Sigmoid colon (tissue), 7 donors: ENCODE measurements around the gene SMIM35. TPM values are rescaled to one million over a fixed set of nuclear protein-coding genes. Genes with fewer than 3 reads are reported as not detected.

Source experiments
- DNase-seq: peaks from one replicate; pipeline ENCODE4 v3.0.0-alpha.2; 2019
- H3K27ac ChIP-seq, 4 donors: fragments of 200-600 bp; sonication (generic); one replicate each; pipeline ENCODE4 v1.5.1; 2016 to 2019; ENCODE audit warnings: mild to moderate bottlenecking in 1 of 4
- H3K27me3 ChIP-seq, 3 donors: fragments of 200-600 bp; sonication (generic); one replicate each; pipeline ENCODE4 v1.5.1; 2019; ENCODE audit warnings: mild to moderate bottlenecking in 1 of 3
- H3K36me3 ChIP-seq, 4 donors: fragments of 200-600 bp; sonication (generic); one replicate each; pipeline ENCODE4 v1.5.1; 2016 to 2019
- H3K4me1 ChIP-seq, 4 donors: fragments of 200-600 bp; sonication (generic); one replicate each; pipeline ENCODE4 v1.5.1; 2017 to 2019
- H3K4me3 ChIP-seq, 4 donors: fragments of 200-600 bp; sonication (generic); one replicate each; pipeline ENCODE4 v1.5.1; 2017 to 2019; ENCODE audit warnings: mild to moderate bottlenecking in 2 of 4, moderate library complexity in 1 of 4
- H3K9me3 ChIP-seq, 4 donors: fragments of 200-600 bp in 3 of 4; sonication (generic) in 3 of 4; one replicate each; pipeline versions ENCODE4 v1.5.1 to v1.6.1; 2013 to 2019
- EP300 ChIP-seq, 4 donors: sonication (generic); formaldehyde crosslinking; IDR thresholded peaks; one replicate each; pipeline ENCODE4 v1.6.1; 2017; ENCODE audit warnings: antibody characterized with exemption in 4 of 4
- POLR2A ChIP-seq, 2 donors: fragments of 450-650 bp; IDR thresholded peaks; one replicate each; pipeline ENCODE4 v1.6.1; 2016; ENCODE audit warnings: antibody characterized with exemption in 2 of 2, mild to moderate bottlenecking in 2 of 2, moderate library complexity in 2 of 2
- POLR2AphosphoS5 ChIP-seq, 4 donors: sonication (generic); formaldehyde crosslinking; IDR thresholded peaks; one replicate each; pipeline ENCODE4 v1.6.1; 2017; ENCODE audit warnings: antibody characterized with exemption in 4 of 4
- WGBS, 2 donors: extraction: QIAGEN DNeasy Blood & Tissue Kit; methylation state at CpG; one replicate each; pipeline ENCODE4 v1.1.7; 2013; 5-methylcytosine and 5-hydroxymethylcytosine counted together
- intact Hi-C: fragments of 100-400 bp; cut with DNase I; formaldehyde crosslinking; loops from one replicate; pipeline ENCODE4 v1.15.1; 2023
- polyA plus RNA-seq, 3 donors: library from polyadenylated mRNA; stranded (reverse); fragments of 200-250 nt; gene quantifications; one replicate each; pipeline ENCODE4 v1.2.3, GENCODE V29; 2013
- total RNA-seq, 4 donors: library from RNA; depleted of rRNA; stranded (reverse); fragments of >200 nt; gene quantifications; one replicate each; pipeline ENCODE4 v1.1.0, GENCODE V29; 2016
- TF ChIP-seq, protein P1 (sequence below), 4 experiments: fragments of 450-650 bp in 3 of 4; fragments of 200-600 bp in 1 of 4; IDR thresholded peaks; one replicate each; pipeline ENCODE4 v1.5.1; 2016 to 2019; ENCODE audit warnings: antibody characterized with exemption in 4 of 4, mild to moderate bottlenecking in 3 of 4, moderate library complexity in 2 of 4
- donor health status: healthy with polysubstance abuse.
- donor health status: Bipolar disorder and iron deficiency.
- donor health status: healthy.

Gene SMIM35
- total and polyA plus RNA-seq, 7 donors, result 0.28 TPM; not detected in 6

- Histone ChIP-seq H3K36me3 (no peaks in the 10 kb centered on the region), H3K9me3 (no peaks in the 10 kb centered on the region), H3K4me1 (no peaks in the 10 kb centered on the region), H3K27me3 (no peaks in the 10 kb centered on the region), H3K27ac (no peak overlapping the region), H3K4me3 (no peak overlapping the region)
- no peak for DNase-seq
- TF ChIP-seq, protein P1, sequence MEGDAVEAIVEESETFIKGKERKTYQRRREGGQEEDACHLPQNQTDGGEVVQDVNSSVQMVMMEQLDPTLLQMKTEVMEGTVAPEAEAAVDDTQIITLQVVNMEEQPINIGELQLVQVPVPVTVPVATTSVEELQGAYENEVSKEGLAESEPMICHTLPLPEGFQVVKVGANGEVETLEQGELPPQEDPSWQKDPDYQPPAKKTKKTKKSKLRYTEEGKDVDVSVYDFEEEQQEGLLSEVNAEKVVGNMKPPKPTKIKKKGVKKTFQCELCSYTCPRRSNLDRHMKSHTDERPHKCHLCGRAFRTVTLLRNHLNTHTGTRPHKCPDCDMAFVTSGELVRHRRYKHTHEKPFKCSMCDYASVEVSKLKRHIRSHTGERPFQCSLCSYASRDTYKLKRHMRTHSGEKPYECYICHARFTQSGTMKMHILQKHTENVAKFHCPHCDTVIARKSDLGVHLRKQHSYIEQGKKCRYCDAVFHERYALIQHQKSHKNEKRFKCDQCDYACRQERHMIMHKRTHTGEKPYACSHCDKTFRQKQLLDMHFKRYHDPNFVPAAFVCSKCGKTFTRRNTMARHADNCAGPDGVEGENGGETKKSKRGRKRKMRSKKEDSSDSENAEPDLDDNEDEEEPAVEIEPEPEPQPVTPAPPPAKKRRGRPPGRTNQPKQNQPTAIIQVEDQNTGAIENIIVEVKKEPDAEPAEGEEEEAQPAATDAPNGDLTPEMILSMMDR (IDR thresholded peaks at IDR 0.05), result no peak
- TF ChIP-seq POLR2A (IDR thresholded peaks at IDR 0.05), result no peak
- no peak for TF ChIP-seq EP300 (IDR thresholded peaks at IDR 0.05)
- no peak for TF ChIP-seq POLR2AphosphoS5 (IDR thresholded peaks at IDR 0.05)
- intact Hi-C loops, result no loop called here
- 88 to 92% methylated on average over 3 of the region's 3 CpGs for WGBS, 2 donors
These were observed 123.9 kb downstream of the SMIM35 start for GRCh38 chr11:117962826-117963225.

GRCh38 chr11:117961896-117962295 is 124.9 kb downstream of the SMIM35 start:
- Histone ChIP-seq H3K27ac (no peak overlapping the region), H3K36me3 (no peaks in the 10 kb centered on the region), H3K27me3 (no peaks in the 10 kb centered on the region), H3K4me3 (no peak overlapping the region), H3K4me1 (no peaks in the 10 kb centered on the region), H3K9me3 (peaks cover 0 to 5% (median 0%) of the 10 kb centered on the region in 4 donors)
- intact Hi-C loops, result no loop called here
- TF ChIP-seq POLR2AphosphoS5 (IDR thresholded peaks at IDR 0.05), result no peak
- TF ChIP-seq, protein P1 (IDR thresholded peaks at IDR 0.05), result no peak
- TF ChIP-seq POLR2A (IDR thresholded peaks at IDR 0.05), result no peak
- WGBS, 2 donors, result 91 to 94% methylated on average over 10 of the region's 10 CpGs
- DNase-seq, result no peak

DNA sequence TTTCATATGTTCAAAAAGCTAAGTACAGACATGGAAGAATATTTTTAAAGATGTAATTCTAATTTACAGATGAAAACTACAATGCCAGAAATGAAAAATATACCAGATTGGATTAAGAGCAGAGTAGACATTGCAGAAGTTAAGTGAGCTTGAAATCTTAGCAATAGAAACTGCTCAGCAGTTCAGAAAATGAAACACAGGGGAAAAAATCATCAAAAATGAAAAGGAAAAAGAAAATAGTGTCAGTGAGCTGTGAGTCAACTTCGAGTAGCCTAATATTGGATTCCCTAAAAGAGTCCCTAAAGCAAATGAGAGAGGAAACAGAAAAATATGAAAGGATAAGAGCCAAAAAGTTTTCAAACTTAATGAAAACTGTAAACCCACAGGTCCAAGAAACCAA is 126.4 kb downstream of the SMIM35 start:
- peaks cover 0 to 5% (median 0%) of the 10 kb centered on the region in 4 donors for H3K9me3 ChIP-seq
- intact Hi-C loops, result no loop called here
- no peaks in the 10 kb centered on the region for H3K27me3 ChIP-seq
- H3K36me3 ChIP-seq, result no peaks in the 10 kb centered on the region
- TF ChIP-seq EP300 (IDR thresholded peaks at IDR 0.05) (no peak), POLR2AphosphoS5 (IDR thresholded peaks at IDR 0.05) (no peak), POLR2A (IDR thresholded peaks at IDR 0.05) (no peak)
- TF ChIP-seq, protein P1 (IDR thresholded peaks at IDR 0.05), result no peak
- no peak overlapping the region for H3K4me3 ChIP-seq
- H3K27ac ChIP-seq, result peak overlapping the region in 1 of 4 donors; percentile 29
- WGBS, 2 donors, result 87 to 89% methylated on average over 1 of the region's 1 CpG
- DNase-seq, result no peak
- no peaks in the 10 kb centered on the region for H3K4me1 ChIP-seq

DNA sequence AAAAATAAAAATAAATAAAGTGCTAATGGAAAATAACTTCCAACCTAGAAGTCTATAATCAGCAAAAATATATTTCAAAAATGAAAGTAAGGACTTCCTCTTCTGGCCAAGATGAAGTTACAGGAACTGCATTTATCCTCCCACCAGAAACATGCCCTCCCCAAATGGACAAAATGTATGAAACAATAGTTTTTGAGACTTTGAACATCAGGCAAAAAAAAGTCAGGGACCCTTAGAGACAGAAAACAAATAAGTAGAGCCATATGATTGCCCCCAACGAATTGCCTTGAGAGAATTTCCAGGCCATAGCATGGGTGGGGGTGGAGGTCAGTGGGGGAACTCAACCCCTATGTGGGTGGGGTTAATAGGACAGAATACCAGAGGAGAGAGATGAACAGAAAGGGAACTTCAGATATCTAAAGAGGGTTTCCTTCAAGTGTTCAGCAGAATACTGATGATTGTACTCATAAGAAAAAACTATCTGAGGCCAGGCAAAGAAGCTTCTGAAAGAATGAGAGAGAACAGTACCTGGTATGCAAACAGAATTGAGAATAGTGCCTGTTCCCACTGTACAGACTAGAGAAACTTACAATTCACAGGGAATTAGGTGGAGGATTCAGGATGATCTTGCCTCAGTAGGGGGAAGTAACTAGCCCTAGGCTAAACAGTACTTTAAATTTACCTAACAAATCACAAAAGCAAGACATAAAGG is 127.2 kb downstream of the SMIM35 start:
- Histone ChIP-seq H3K9me3 (peaks cover 0 to 5% (median 0%) of the 10 kb centered on the region in 4 donors), H3K4me1 (no peaks in the 10 kb centered on the region), H3K27me3 (no peaks in the 10 kb centered on the region), H3K36me3 (no peaks in the 10 kb centered on the region), H3K27ac (peak overlapping the region in 2 of 4 donors; percentile 2 to 29), H3K4me3 (no peak overlapping the region)
- intact Hi-C loops, result no loop called here
- DNase-seq, result no peak
- WGBS, 2 donors, result 71 to 84% methylated on average over 1 of the region's 1 CpG
- TF ChIP-seq, protein P1 (IDR thresholded peaks at IDR 0.05), result no peak
- TF ChIP-seq POLR2AphosphoS5 (IDR thresholded peaks at IDR 0.05) (no peak), POLR2A (IDR thresholded peaks at IDR 0.05) (no peak), EP300 (IDR thresholded peaks at IDR 0.05) (no peak)

DNA sequence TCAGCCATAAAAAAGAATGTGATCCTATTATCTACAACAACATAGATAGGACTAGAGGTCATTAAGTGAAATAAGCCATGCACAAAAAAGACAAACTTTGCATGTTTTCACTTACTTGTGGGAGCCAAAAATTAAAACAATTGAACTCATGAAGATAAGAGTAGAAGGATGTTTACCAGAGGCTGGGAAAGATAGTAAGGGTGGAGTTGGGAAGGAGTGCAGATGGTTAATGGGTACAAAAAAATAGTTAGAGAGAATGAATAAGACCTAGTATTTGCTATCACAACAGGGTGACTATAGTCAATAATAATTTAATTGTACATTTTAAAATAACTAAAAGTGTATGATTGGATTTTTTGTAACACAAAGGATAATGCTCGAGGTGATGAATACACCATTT is 127.8 kb downstream of the SMIM35 start:
- no peaks in the 10 kb centered on the region for H3K36me3 ChIP-seq
- TF ChIP-seq, protein P1 (IDR thresholded peaks at IDR 0.05), result no peak
- TF ChIP-seq EP300 (IDR thresholded peaks at IDR 0.05) (no peak), POLR2A (IDR thresholded peaks at IDR 0.05) (no peak), POLR2AphosphoS5 (IDR thresholded peaks at IDR 0.05) (no peak)
- peaks cover 0 to 5% (median 0%) of the 10 kb centered on the region in 4 donors for H3K9me3 ChIP-seq
- no peak for DNase-seq
- intact Hi-C loops, result no loop called here
- H3K4me1 ChIP-seq, result no peaks in the 10 kb centered on the region
- H3K27ac ChIP-seq, result no peak overlapping the region
- H3K4me3 ChIP-seq, result no peak overlapping the region
- WGBS, 2 donors, result 95 to 96% methylated on average over 1 of the region's 1 CpG
- no peaks in the 10 kb centered on the region for H3K27me3 ChIP-seq
